ENCODE data around the gene EMCN.
"Not testable (repeated sequence)": the region's sequence is repeated elsewhere in the genome, so short reads cannot be mapped to it uniquely, and the experiment has no call there.

Gene EMCN

DNA sequence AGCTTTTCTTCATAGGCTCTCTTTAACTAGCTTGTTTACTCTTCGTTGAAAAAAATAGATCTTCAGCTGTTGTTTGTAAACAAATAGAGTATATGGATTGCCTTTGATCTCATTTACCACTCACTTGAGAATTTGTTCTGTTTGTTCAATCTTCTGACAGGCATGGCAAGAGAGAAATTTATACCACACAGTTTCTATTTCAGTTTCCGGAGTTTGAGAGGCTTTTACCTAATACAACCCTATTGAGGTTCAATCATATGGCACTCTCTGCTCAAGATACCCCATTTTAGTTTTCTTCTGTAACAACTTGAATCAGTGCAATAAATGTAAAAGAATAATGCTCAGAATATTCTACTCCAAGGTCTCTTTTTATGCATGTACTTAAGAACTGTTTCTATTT lies 148.0 kb downstream of the EMCN start:
- DNase-seq, result no peak

DNA sequence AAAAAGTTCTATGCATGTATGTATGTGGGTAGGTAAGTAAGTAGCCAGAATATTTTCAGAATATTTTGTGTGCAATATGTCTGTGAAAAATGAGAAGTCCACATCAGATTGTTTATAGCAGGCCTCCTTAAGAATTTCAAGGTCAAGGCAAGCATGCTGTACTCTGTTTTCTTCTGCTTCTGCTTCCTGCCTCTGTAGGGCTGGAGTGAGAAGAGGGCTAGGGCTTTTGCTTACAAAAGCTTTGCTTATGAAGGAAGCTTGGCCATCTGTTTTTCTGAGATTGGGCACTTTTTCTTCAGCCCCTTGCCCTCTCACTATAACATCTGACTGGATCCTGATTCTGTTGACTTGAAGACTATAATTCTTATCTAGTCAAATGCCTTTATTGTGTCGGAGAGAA lies 150.4 kb downstream of the EMCN start:
- DNase-seq, result no peak

DNA sequence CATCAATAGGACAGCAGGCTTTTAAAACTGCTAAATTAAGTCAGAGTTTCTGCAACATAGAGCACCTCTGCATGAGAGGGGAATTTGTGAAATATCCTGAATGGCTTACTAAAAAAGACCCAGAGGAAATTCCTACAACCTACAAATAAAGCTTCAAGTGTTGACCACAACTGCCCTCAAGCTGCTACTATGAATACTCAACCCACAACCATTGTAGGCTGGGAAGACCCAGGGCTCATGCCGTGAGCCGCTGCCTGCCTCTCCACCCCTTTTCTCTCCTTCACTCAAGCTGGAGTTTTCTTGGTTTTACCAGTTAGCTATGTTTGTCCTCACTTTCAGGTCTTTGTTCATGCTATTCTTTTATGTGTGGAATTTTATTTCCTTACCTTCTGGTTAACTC lies 151.6 kb downstream of the EMCN start:
- DNase-seq, result no peak

DNA sequence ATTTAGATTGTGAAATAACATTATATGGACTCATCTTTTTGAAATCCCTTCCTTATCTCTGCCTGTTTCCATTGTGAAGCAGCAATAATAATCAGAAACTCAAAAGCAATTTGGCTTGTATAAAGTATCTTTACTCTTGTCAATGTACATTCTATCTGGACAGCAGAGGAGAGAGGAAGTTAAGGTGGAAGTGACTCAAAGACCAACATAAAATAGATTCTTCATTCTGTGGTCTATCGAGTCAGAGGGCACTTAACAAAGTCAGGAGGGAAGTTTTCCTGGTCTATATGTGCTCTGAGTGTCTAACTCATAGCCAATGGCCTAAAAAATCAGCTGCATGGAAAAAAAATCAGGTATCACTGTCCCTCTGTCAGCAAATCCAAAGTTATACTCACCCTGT lies 155.5 kb downstream of the EMCN start:
- DNase-seq, result no peak

DNA sequence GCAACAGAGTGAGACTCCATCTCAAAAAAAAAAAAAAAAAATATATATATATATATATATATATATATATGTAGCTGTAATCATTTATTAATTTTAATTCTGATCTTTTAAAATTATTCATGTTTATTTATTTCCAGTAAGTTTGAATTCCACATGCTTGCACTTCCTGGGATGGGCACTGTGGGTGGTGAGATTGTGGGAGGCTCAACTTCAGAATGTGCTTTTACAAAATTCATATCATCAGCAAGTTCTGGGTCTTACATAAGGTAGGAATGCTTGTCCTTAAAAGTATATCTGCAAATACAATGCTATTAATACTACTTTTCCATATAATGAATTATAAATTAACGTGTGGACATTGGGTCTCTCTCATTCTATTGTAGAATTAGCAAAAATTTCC lies 156.5 kb downstream of the EMCN start:
- no peak for DNase-seq

DNA sequence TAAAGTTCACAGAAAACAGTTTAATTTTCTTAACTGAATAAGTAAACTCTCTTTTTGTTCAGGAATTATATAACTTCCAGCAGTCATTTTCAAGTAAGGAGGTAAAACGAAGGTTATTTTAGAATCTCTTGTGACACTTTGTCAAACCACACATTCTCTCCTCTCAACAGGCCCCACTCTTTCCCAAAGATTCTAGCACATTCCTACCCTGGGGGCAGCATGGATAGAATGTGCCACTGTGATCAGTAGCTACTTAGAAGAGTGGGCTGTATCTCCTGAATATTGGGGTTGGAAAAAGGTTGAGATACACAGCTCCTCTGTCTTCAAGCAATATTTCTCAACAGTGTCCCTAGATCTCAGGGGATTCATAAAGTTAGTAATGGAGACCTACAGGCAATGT lies 157.6 kb downstream of the EMCN start:
- DNase-seq, result no peak

DNA sequence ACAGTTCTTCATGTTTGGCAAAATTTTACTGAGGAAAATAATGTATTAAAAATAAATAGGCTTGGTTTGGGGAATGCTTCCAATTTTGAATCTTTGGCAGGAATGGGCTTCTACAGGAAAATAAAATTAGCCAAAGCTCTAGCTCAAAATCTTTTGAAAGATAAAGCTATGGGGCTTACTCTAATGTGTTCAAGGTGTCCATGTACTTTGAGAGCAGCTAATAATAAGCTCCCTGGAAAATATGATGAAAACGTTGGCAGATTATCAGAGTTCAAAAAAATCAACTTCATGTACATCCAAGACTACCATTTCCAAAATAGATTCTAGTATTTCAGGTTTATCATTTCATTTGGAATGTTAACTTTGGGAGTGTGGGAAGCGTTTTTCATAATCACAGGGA lies 158.4 kb downstream of the EMCN start:
- no peak for DNase-seq

DNA sequence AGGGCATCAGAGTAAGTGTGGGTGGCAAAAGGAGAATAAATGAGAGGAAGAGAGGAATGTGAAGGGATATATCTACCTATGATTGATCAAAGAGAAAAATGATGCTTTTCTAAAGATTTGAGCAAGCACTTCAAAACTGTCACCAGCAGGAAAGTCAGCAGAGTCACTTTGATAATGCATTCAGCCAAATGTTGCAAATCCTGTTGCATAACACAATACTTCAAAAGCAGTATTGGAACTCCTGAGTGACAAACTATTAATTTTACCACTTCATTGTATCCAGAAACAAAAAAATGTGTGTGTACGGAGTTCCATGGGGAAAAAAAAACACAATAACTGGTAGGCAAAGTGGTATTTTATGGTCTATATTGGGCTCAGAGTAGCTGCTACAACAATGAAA lies 160.3 kb downstream of the EMCN start:
- DNase-seq, result no peak

DNA sequence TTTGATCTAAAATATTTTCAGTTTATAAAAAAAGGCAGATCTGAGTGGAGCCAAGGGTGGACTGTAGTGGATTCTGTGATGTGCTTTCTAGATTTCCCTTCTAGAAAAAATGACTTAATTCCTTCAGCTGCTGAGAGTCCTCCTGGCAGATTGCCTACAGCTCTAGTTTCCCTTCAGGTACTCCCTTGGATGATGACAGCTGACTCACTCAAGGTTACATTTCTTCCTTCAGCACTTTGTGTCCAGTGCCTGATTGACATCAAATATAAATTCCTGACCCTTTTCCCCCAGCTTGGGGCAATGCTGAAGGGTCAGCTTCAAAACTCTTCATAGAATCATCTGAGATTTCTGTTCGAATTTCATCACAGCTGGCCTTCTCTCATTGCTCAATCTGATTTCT lies 161.7 kb downstream of the EMCN start:
- no peak for DNase-seq

DNA sequence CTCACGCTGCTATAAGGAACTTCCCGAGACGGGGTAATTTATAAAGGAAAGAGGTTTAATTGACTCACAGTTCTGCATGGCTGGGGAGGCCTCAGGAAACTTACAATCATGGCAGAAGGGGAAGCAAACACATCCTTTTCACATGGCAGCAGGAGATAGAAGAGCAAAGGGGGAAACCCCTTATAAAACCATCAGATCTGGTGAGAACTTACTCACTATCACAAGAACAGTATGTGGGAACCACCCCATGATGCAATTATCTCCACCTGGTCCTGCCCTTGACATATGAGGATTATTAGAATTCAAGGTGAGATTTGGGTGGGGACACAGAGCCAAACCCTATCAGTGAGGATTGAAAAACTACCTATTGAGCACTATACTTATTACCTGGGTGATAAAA lies 165.5 kb downstream of the EMCN start:
- DNase-seq, result not testable (repeated sequence)

DNA sequence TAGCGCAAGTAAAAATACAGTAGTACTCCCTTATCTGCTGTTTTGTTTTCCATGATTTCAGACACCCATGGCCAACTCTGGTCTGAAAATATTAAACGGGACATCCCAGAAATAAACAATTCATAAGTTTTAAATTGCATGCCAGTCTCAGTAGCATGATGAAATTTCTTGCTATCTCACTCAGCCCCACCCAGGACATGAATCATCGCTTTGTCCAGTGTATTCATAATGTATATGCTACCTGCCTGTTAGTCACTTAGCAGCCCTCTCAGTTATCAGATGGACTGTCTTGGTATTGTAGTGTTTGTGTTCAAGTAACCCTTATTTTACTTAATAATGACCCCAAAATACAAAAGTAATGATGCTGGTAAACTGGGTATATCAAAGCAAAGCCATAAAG lies 169.3 kb downstream of the EMCN start:
- DNase-seq, result peak in 1 of 2 donors; percentile 3

DNA sequence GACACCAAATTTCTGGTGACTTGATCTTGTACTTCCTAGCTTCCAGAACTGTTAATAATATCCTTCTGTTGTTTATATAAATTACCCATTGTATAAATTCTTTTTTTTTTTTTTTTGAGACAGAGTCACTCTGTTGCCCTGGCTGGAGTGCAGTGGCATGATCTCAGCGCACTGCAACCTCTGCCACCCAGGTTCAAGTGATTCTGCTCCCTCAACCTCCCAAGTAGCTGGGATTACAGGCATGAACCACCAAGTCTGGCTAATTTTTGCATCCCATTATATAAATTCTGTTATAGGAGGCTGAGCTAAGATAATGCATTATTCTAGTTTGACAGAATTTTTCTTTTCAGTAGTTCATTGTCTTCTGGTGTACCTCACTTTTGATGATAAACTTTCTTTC lies 170.6 kb downstream of the EMCN start:
- DNase-seq, result no peak

DNA sequence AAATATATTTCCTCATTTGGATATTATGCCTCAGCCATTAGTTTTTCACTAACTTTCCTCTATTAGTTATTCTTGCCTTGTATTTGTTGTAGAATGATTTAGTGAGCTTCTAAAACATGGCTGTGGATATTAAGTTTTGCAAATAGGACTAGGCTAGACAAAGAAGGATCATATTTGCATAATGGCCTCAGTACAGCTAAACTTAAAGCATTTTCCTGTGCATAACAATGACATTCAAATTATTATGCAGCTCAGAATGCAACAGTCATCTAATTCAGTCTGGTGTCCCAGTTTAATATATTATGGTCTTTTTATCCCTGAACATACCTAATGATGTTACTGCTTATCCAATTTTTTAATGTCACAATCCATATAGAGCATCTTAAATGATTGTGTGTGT lies 172.2 kb downstream of the EMCN start:
- DNase-seq, result no peak

All from CD4-positive, alpha-beta T cell treated with Interleukin-1 beta for 1 hour (primary cell).